K562 (cell line): ENCODE measurements around the gene NHS. TPM values are rescaled to one million over a fixed set of nuclear protein-coding genes. Genes with fewer than 3 reads are reported as not detected.

ENCODE experiments used
- ATF1 ChIP-seq, 2 experiments: fragments of 450-650 bp in 1 of 2; IDR thresholded peaks; 2 replicates each; pipeline ENCODE4 v1.6.1; 2016; ENCODE audit warnings: missing compliant biosample characterization in 1 of 2, missing genetic modification characterization in 1 of 2
- REST ChIP-seq, 2 experiments: fragments of 450-650 bp; formaldehyde crosslinking in 1 of 2; IDR thresholded peaks; 2 replicates each; pipeline versions ENCODE4 v1.4.0 to v1.6.1; 2014 to 2020; ENCODE audit warnings: mild to moderate bottlenecking in 2 of 2, borderline replicate concordance in 1 of 2, low read depth in 1 of 2
- polyA plus RNA-seq, 8 experiments: library from polyadenylated mRNA; depleted of rRNA in 4 of 8; stranded (reverse) in 5 of 8; unstranded in 3 of 8; fragments of >200 nt; fragmentation: Nextera tagmentation in 2 of 8; fragmentation: Illumina TruSeq in 1 of 8; extraction: Ambion mirVana in 2 of 8; extraction: Trizol in 1 of 8; gene quantifications; 2 replicates each; pipeline versions ENCODE4 v1.2.1 to v1.2.3, GENCODE V29; 2011 to 2014; ENCODE audit warnings: inconsistent platforms in 1 of 8, missing spikeins in 1 of 8
- total RNA-seq, 7 experiments: library from RNA; depleted of rRNA in 6 of 7; stranded (reverse); fragments of >200 nt in 6 of 7; fragmentation: Illumina TruSeq in 2 of 7; extraction: Trizol in 2 of 7; gene quantifications; 2 replicates each; pipeline versions ENCODE4 v1.2.1 to v1.2.3, GENCODE V29; 2011 to 2021; ENCODE audit warnings: low replicate concordance in 1 of 7

Gene NHS
- total and polyA plus RNA-seq, 9 of the 15 experiments (the other 6 are each of a cell fraction or from before 2014, with no cell fraction given), result 0.02 TPM; not detected in 8

GRCh38 chrX:17525762-17526555 lies 151.0 kb downstream of the NHS start (continued):
- TF ChIP-seq REST (IDR thresholded peaks at IDR 0.05; ENCODE audit: borderline replicate concordance), result no peak
- TF ChIP-seq REST (CRISPR knock-in tag; IDR thresholded peaks at IDR 0.05; ENCODE audit: low read depth), result no peak
- TF ChIP-seq ATF1 (CRISPR knock-in tag; IDR thresholded peaks at IDR 0.05), result no peak
- no peak for TF ChIP-seq ATF1 (tag; IDR thresholded peaks at IDR 0.05)
